Stimulated activated CD8-positive, alpha-beta memory T cell treated with anti-CD3 and anti-CD28 coated beads, Interleukin-15, amount 100 ng/mL, for 48 hours (primary cell): ENCODE data around the gene CXCR2.
A peak's percentile ranks its signal among the peaks of the same experiment; 100 is the strongest.

Experiments
- DNase-seq, 2 donors: peaks; one replicate each; pipeline ENCODE4 v3.0.0-alpha.2; 2020; ENCODE audit warnings: low read depth in 2 of 2

The CXCR2 gene

DNA sequence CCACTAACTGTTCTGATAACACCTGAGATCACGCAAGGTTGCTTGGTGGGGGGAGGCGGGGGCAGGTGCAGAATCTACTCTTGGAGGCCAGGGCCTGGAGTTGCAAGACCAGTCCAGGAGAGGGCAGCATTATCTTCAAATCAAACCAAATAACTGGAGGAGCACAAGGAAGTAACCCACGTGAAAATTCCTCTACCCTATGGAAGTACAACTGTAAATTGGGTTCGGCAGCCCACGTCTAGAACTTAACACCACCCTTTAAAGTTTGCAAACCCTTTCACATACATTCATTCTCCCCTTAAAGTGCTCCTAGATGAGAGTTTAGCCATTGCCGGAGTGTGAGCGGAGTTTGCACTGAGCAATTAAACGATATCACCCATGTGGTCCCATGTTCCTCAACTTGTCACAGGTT lies 60.5 kb downstream of the CXCR2 start:
- DNase-seq, result peak; percentile 39 to 46
